ENCODE measurements around the gene NRXN3. TPM values are rescaled to one million over a fixed set of nuclear protein-coding genes. Genes with fewer than 3 reads are reported as not detected.
A peak's percentile ranks its signal among the peaks of the same experiment; 100 is the strongest.

Gene NRXN3
- total RNA-seq, 1 donor from 2014 or later = 5.9 TPM

DNA sequence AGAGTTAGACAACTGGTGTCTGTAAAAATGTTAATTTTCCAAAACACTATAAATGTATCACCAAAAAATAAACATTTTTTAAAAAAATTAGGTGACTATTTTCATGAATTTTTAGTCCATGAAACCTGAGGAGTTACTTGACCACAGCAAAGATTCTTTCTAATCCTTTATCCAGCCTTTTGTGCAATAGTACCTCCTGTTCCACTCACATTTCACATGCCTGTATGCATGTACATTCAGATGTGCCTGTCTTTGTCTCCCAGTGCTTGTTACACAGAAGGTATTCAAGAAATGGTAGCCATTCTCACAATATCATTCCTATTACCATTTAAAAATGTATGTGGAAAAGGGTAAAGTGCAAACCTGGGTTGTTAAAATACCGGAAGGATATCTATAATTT lies 1184.2 kb downstream of the NRXN3 start:
- H3K4me2 ChIP-seq = peak overlapping the region; percentile 20
- no peaks in the 10 kb centered on the region for H4K20me1 ChIP-seq (ENCODE audit: low read depth)
- H3K4me1 ChIP-seq = peaks cover 41% of the 10 kb centered on the region
- H3K4me3 ChIP-seq = no peak overlapping the region
- no peaks in the 10 kb centered on the region for H3K9me3 ChIP-seq (ENCODE audit: low read depth)
- peaks cover 29% of the 10 kb centered on the region for H3F3A ChIP-seq (ENCODE audit: low read depth)
- Mint-ChIP-seq H3K36me3 (no peaks in the 10 kb centered on the region), H3K27me3 (ENCODE audit: insufficient read depth, low read depth) (no peaks in the 10 kb centered on the region), H3K9me3 (no peaks in the 10 kb centered on the region), H3K4me1 (peaks cover 35% of the 10 kb centered on the region), H3K27ac (no peak overlapping the region), H3K4me3 (no peak overlapping the region)
- no peaks in the 10 kb centered on the region for H3K79me2 ChIP-seq (ENCODE audit: low read depth)
- H3K27ac ChIP-seq = no peak overlapping the region
- H2AFZ ChIP-seq (replicated peaks) = no peak overlapping the region
- TF ChIP-seq EZH2 (IDR thresholded peaks at IDR 0.05) (no peak), EZH2phosphoT487 (IDR thresholded peaks at IDR 0.05) (no peak)
- TF ChIP-seq, protein P1, sequence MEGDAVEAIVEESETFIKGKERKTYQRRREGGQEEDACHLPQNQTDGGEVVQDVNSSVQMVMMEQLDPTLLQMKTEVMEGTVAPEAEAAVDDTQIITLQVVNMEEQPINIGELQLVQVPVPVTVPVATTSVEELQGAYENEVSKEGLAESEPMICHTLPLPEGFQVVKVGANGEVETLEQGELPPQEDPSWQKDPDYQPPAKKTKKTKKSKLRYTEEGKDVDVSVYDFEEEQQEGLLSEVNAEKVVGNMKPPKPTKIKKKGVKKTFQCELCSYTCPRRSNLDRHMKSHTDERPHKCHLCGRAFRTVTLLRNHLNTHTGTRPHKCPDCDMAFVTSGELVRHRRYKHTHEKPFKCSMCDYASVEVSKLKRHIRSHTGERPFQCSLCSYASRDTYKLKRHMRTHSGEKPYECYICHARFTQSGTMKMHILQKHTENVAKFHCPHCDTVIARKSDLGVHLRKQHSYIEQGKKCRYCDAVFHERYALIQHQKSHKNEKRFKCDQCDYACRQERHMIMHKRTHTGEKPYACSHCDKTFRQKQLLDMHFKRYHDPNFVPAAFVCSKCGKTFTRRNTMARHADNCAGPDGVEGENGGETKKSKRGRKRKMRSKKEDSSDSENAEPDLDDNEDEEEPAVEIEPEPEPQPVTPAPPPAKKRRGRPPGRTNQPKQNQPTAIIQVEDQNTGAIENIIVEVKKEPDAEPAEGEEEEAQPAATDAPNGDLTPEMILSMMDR (IDR thresholded peaks at IDR 0.05) = no peak
- no peaks in the 10 kb centered on the region for H3K36me3 ChIP-seq
- DNase-seq (ENCODE audit: low spot score) = no peak
- H3K9ac ChIP-seq = no peak overlapping the region
- H3K27me3 ChIP-seq = no peaks in the 10 kb centered on the region

- H3K27ac Mint-ChIP-seq = peak overlapping the region; percentile 26
- no peak overlapping the region for H3K9ac ChIP-seq
- H3K27me3 Mint-ChIP-seq (ENCODE audit: insufficient read depth, low read depth) = no peaks in the 10 kb centered on the region
- peaks cover 41% of the 10 kb centered on the region for H3K4me1 ChIP-seq
- peaks cover 29% of the 10 kb centered on the region for H3F3A ChIP-seq (ENCODE audit: low read depth)
- no peaks in the 10 kb centered on the region for H3K36me3 Mint-ChIP-seq
- no peaks in the 10 kb centered on the region for H3K79me2 ChIP-seq (ENCODE audit: low read depth)
- no peak overlapping the region for H3K4me3 ChIP-seq
- H3K9me3 ChIP-seq (ENCODE audit: low read depth) = no peaks in the 10 kb centered on the region
- peaks cover 35% of the 10 kb centered on the region for H3K4me1 Mint-ChIP-seq
- H3K4me3 Mint-ChIP-seq = no peak overlapping the region
- H3K27me3 ChIP-seq = no peaks in the 10 kb centered on the region
- peak overlapping the region; percentile 24 for H3K4me2 ChIP-seq
- no peak overlapping the region for H2AFZ ChIP-seq (replicated peaks)
- no peaks in the 10 kb centered on the region for H4K20me1 ChIP-seq (ENCODE audit: low read depth)
- no peaks in the 10 kb centered on the region for H3K36me3 ChIP-seq
- peak overlapping the region; percentile 13 for H3K27ac ChIP-seq
- no peaks in the 10 kb centered on the region for H3K9me3 Mint-ChIP-seq
- TF ChIP-seq, protein P1 (IDR thresholded peaks at IDR 0.05) = peak; percentile 35
- TF ChIP-seq EZH2phosphoT487 (IDR thresholded peaks at IDR 0.05) (peak; percentile 74), EZH2 (IDR thresholded peaks at IDR 0.05) (no peak)
- peak; percentile 72 for DNase-seq (ENCODE audit: low spot score)
These were observed 1185.9 kb downstream of the NRXN3 start for GRCh38 chr14:79356040-79356439.

GRCh38 chr14:79357307-79357706 lies 1187.1 kb downstream of the NRXN3 start:
- H3K9me3 ChIP-seq (ENCODE audit: low read depth) = no peaks in the 10 kb centered on the region
- Mint-ChIP-seq H3K4me3 (no peak overlapping the region), H3K27ac (no peak overlapping the region), H3K9me3 (no peaks in the 10 kb centered on the region), H3K36me3 (no peaks in the 10 kb centered on the region), H3K4me1 (peaks cover 29% of the 10 kb centered on the region), H3K27me3 (ENCODE audit: insufficient read depth, low read depth) (no peaks in the 10 kb centered on the region)
- no peak overlapping the region for H2AFZ ChIP-seq (replicated peaks)
- peaks cover 29% of the 10 kb centered on the region for H3F3A ChIP-seq (ENCODE audit: low read depth)
- H3K4me1 ChIP-seq = peaks cover 39% of the 10 kb centered on the region
- no peak overlapping the region for H3K9ac ChIP-seq
- DNase-seq (ENCODE audit: low spot score) = no peak
- H3K79me2 ChIP-seq (ENCODE audit: low read depth) = no peaks in the 10 kb centered on the region
- no peak for TF ChIP-seq EZH2 (IDR thresholded peaks at IDR 0.05)
- TF ChIP-seq, protein P1 (IDR thresholded peaks at IDR 0.05) = no peak
- TF ChIP-seq EZH2phosphoT487 (IDR thresholded peaks at IDR 0.05) = no peak
- H3K4me2 ChIP-seq = no peak overlapping the region
- H3K27me3 ChIP-seq = no peaks in the 10 kb centered on the region
- H3K36me3 ChIP-seq = no peaks in the 10 kb centered on the region
- H4K20me1 ChIP-seq (ENCODE audit: low read depth) = no peaks in the 10 kb centered on the region
- no peak overlapping the region for H3K4me3 ChIP-seq
- H3K27ac ChIP-seq = no peak overlapping the region
